H1 (cell line): Measurements from ENCODE around the gene ZNF836. TPM values are rescaled to one million over a fixed set of nuclear protein-coding genes. Genes with fewer than 3 reads are reported as not detected.

Experiments used
- CTCF ChIA-PET: fragments of 300-600 bp; sonication (Branson Sonifier 250); formaldehyde crosslinking; loops from one replicate; lab custom pipeline; 2021; ENCODE audit not compliant: partially characterized antibody; lab: Charles Lee
- POLR2A ChIA-PET: fragments of 300-600 bp; sonication (Branson Sonifier 250); formaldehyde crosslinking; loops from one replicate; lab custom pipeline; 2021; ENCODE audit warnings: inconsistent platforms; ENCODE audit not compliant: partially characterized antibody; lab: Charles Lee
- DNase-seq, 2 experiments: peaks; one replicate each; pipeline versions ENCODE4 v3.0.0 to v3.0.0-alpha.2; 2010 to 2022; ENCODE audit warnings: low spot score in 2 of 2, low read depth in 1 of 2, mixed read lengths in 1 of 2
- FAIRE-seq: peaks from 2 replicates; lab custom pipeline; 2011; peaks lifted over from hg19 to GRCh38; lab: Jason Lieb, UNC
- H2AFZ ChIP-seq: 2 replicates; pipeline ENCODE4 v1.8.1; 2012; ENCODE audit warnings: low read length, inconsistent platforms
- H2AK5ac ChIP-seq: 2 replicates; pipeline ENCODE4 v1.6.1; 2013; ENCODE audit warnings: low read depth, low read length
- H2BK120ac ChIP-seq: replicated peaks from 2 replicates; pipeline ENCODE3; 2013; ENCODE audit warnings: low read depth, low read length, inconsistent platforms
- H2BK12ac ChIP-seq: 2 replicates; pipeline ENCODE4 v1.6.1; 2013; ENCODE audit warnings: low read depth, low read length
- H2BK15ac ChIP-seq: 2 replicates; pipeline ENCODE4 v1.6.1; 2013; ENCODE audit warnings: low read length
- H2BK20ac ChIP-seq: 2 replicates; pipeline ENCODE4 v1.6.1; 2013; ENCODE audit warnings: low read length
- H2BK5ac ChIP-seq: 2 replicates; pipeline ENCODE4 v1.6.1; 2013; ENCODE audit warnings: low read depth, low read length
- H3K14ac ChIP-seq: 2 replicates; pipeline ENCODE4 v1.6.1; 2013; ENCODE audit warnings: inconsistent platforms; ENCODE audit not compliant: insufficient read length
- H3K18ac ChIP-seq: 2 replicates; pipeline ENCODE4 v1.6.1; 2013; ENCODE audit warnings: low read length; ENCODE audit errors: extremely low read depth
- H3K23ac ChIP-seq: 2 replicates; pipeline ENCODE4 v1.6.1; 2013; ENCODE audit warnings: inconsistent platforms; ENCODE audit not compliant: insufficient read length
- H3K23me2 ChIP-seq: 2 replicates; pipeline ENCODE4 v1.6.1; 2013; ENCODE audit warnings: low read depth, low read length
- H3K27ac ChIP-seq: 2 replicates; pipeline ENCODE4 v1.6.1; 2011; ENCODE audit warnings: low read depth, low read length, inconsistent platforms
- H3K27me3 ChIP-seq, 4 experiments: replicated peaks in 1 of 4; 1 replicate in 1 of 4; 2 replicates in 3 of 4; pipeline versions ENCODE4 v1.6.1 to v1.8.1; 2011 to 2013; ENCODE audit warnings: low read length in 3 of 4, mild to moderate bottlenecking in 3 of 4, inconsistent platforms in 2 of 4, mixed read lengths in 2 of 4, moderate library complexity in 1 of 4; ENCODE audit not compliant: control insufficient read depth in 3 of 4, insufficient read depth in 3 of 4; ENCODE audit errors: extremely low read depth in 1 of 4
- H3K36me3 ChIP-seq, 4 experiments: 2 replicates each; pipeline versions ENCODE4 v1.6.1 to v1.8.1; 2011 to 2013; ENCODE audit warnings: mild to moderate bottlenecking in 4 of 4, low read length in 3 of 4, moderate library complexity in 2 of 4, control low read depth in 1 of 4, inconsistent platforms in 1 of 4; ENCODE audit not compliant: insufficient read depth in 4 of 4, control insufficient read depth in 2 of 4
- H3K4ac ChIP-seq: replicated peaks from 2 replicates; pipeline ENCODE3; 2013; ENCODE audit warnings: low read length, low read depth, mixed read lengths, inconsistent platforms; ENCODE audit not compliant: insufficient read length
- H3K4me1 ChIP-seq, 4 experiments: replicated peaks in 1 of 4; 1 replicate in 1 of 4; 2 replicates in 3 of 4; pipeline versions ENCODE4 v1.6.1 to v1.8.1; 2011 to 2013; ENCODE audit warnings: low read length in 3 of 4, inconsistent platforms in 2 of 4, mixed read lengths in 1 of 4; ENCODE audit not compliant: insufficient read depth in 4 of 4, control insufficient read depth in 3 of 4
- H3K4me2 ChIP-seq, 2 experiments: 2 replicates each; pipeline versions ENCODE4 v1.6.1 to v1.8.1; 2011 to 2013; ENCODE audit warnings: low read depth in 2 of 2, low read length in 2 of 2, control low read depth in 1 of 2, inconsistent platforms in 1 of 2, mild to moderate bottlenecking in 1 of 2; ENCODE audit not compliant: insufficient read depth in 1 of 2
- H3K4me3 ChIP-seq, 4 experiments: fragments of 200-600, 300-600 bp in 1 of 4; sonication (generic), shearing (Covaris generic), sonication (Bioruptor Twin) in 1 of 4; 2 replicates each; pipeline versions ENCODE4 v1.5.1 to v1.8.1; 2011 to 2016; ENCODE audit warnings: low read length in 4 of 4, low read depth in 3 of 4, control low read depth in 2 of 4, inconsistent platforms in 2 of 4, mild to moderate bottlenecking in 2 of 4, mixed read lengths in 1 of 4, moderate library complexity in 1 of 4; ENCODE audit not compliant: insufficient read depth in 2 of 4; ENCODE audit errors: extremely low read depth in 1 of 4
- H3K56ac ChIP-seq: replicated peaks from 2 replicates; pipeline ENCODE3; 2013; ENCODE audit warnings: low read depth, mild to moderate bottlenecking, mixed read lengths, low read length, inconsistent platforms; ENCODE audit not compliant: insufficient read length
- H3K79me1 ChIP-seq: 2 replicates; pipeline ENCODE4 v1.6.1; 2013; ENCODE audit warnings: low read depth, low read length, control low read depth
- H3K79me2 ChIP-seq, 2 experiments: 2 replicates each; pipeline versions ENCODE4 v1.6.1 to v1.8.1; 2012 to 2013; ENCODE audit warnings: low read length in 2 of 2, mild to moderate bottlenecking in 2 of 2, inconsistent platforms in 1 of 2; ENCODE audit not compliant: insufficient read depth in 2 of 2, control insufficient read depth in 1 of 2
- H3K9ac ChIP-seq, 4 experiments: replicated peaks in 1 of 4; 1 replicate in 1 of 4; 2 replicates in 3 of 4; pipeline versions ENCODE4 v1.6.1 to v1.8.1; 2011 to 2013; ENCODE audit warnings: low read depth in 3 of 4, low read length in 3 of 4, control low read depth in 2 of 4, mild to moderate bottlenecking in 2 of 4, moderate library complexity in 2 of 4, inconsistent platforms in 1 of 4; ENCODE audit errors: extremely low read depth in 1 of 4
- H3K9me3 ChIP-seq, 2 experiments: 2 replicates each; pipeline versions ENCODE4 v1.6.1 to v1.8.1; 2012 to 2013; ENCODE audit warnings: mild to moderate bottlenecking in 2 of 2, moderate library complexity in 2 of 2, control low read depth in 1 of 2, inconsistent platforms in 1 of 2, low read depth in 1 of 2, low read length in 1 of 2, mixed read lengths in 1 of 2; ENCODE audit not compliant: insufficient read depth in 2 of 2
- H4K20me1 ChIP-seq, 2 experiments: replicated peaks in 1 of 2; 2 replicates each; pipeline versions ENCODE3 to v1.8.1; 2011 to 2013; ENCODE audit warnings: inconsistent platforms in 2 of 2, low read length in 2 of 2, mild to moderate bottlenecking in 1 of 2; ENCODE audit not compliant: insufficient read depth in 2 of 2, control insufficient read depth in 1 of 2
- H4K5ac ChIP-seq: 2 replicates; pipeline ENCODE4 v1.6.1; 2013; ENCODE audit warnings: low read length, low read depth, mixed read lengths, inconsistent platforms; ENCODE audit not compliant: insufficient read length
- H4K8ac ChIP-seq: 2 replicates; pipeline ENCODE4 v1.8.0; 2013; ENCODE audit warnings: mild to moderate bottlenecking, moderate library complexity, low read length, inconsistent platforms; ENCODE audit not compliant: insufficient read depth; ENCODE audit errors: extremely low read depth
- H4K91ac ChIP-seq: replicated peaks from 2 replicates; pipeline ENCODE3; 2013; ENCODE audit warnings: low read length, mixed read lengths, inconsistent platforms; ENCODE audit not compliant: insufficient read length
- CBX8 ChIP-seq: fragments of 300-800, 300-1000 bp; sonication (generic); IDR thresholded peaks from 2 replicates; pipeline ENCODE4 v1.7.1; 2016; ENCODE audit warnings: low read depth, low read length, borderline replicate concordance
- CHD2 ChIP-seq: IDR thresholded peaks from 2 replicates; pipeline ENCODE4 v1.6.1; 2012; ENCODE audit warnings: low read length, improper control_type of control experiment
- CREB1 ChIP-seq: IDR thresholded peaks from 2 replicates; pipeline ENCODE4 v1.6.1; 2012; ENCODE audit warnings: inconsistent platforms
- GABPA ChIP-seq: IDR thresholded peaks from 2 replicates; pipeline ENCODE4 v1.6.1; 2011; ENCODE audit warnings: mild to moderate bottlenecking, low read length, moderate library complexity, borderline replicate concordance; ENCODE audit not compliant: insufficient read depth
- NANOG ChIP-seq: IDR thresholded peaks from 2 replicates; pipeline ENCODE4 v1.6.1; 2011; ENCODE audit warnings: low read length, low read depth, mild to moderate bottlenecking, inconsistent platforms; ENCODE audit not compliant: insufficient read depth, poor library complexity, severe bottlenecking
- POLR2AphosphoS5 ChIP-seq: IDR thresholded peaks from 2 replicates; pipeline ENCODE4 v1.6.1; 2011; ENCODE audit warnings: low read depth, low read length
- SP1 ChIP-seq: IDR thresholded peaks from 2 replicates; pipeline ENCODE4 v1.6.1; 2011; ENCODE audit warnings: low read depth, low read length
- SP2 ChIP-seq: IDR thresholded peaks from 2 replicates; pipeline ENCODE4 v1.6.1; 2012; ENCODE audit warnings: mild to moderate bottlenecking, low read length, inconsistent platforms
- SP4 ChIP-seq: IDR thresholded peaks from 2 replicates; pipeline ENCODE4 v1.6.1; 2012; ENCODE audit warnings: low read length, inconsistent platforms
- SRF ChIP-seq: IDR thresholded peaks from 2 replicates; pipeline ENCODE4 v1.6.1; 2011; ENCODE audit warnings: mild to moderate bottlenecking, low read depth, low read length, moderate library complexity
- SUZ12 ChIP-seq: fragments of 200-600 bp; sonication (generic); IDR thresholded peaks from 2 replicates; pipeline ENCODE4 v1.6.1; 2012; ENCODE audit warnings: mild to moderate bottlenecking, inconsistent platforms, low read length, moderate library complexity, mixed read lengths
- TAF7 ChIP-seq: optimal IDR thresholded peaks from 2 replicates; pipeline ENCODE3; 2011; ENCODE audit warnings: low read depth, mild to moderate bottlenecking, inconsistent platforms, low read length, moderate library complexity, borderline replicate concordance
- WGBS, 2 experiments: shearing (Covaris generic) in 1 of 2; methylation state at CpG; one replicate each; pipeline versions ENCODE4 v1.1.6 to v1.1.7; 2013 to 2015; ENCODE audit warnings: low lambda C conversion rate in 2 of 2, mixed read lengths in 2 of 2, inconsistent platforms in 1 of 2, low coverage in 1 of 2, missing lambda C conversion rate in 1 of 2; ENCODE audit not compliant: insufficient replicate concordance in 2 of 2, insufficient coverage in 1 of 2, insufficient read length in 1 of 2; ENCODE audit errors: extremely low coverage in 1 of 2, missing lambda C conversion rate in 1 of 2; 5-methylcytosine and 5-hydroxymethylcytosine counted together
- polyA plus RNA-seq, 7 experiments: library from polyadenylated mRNA; depleted of rRNA in 3 of 7; stranded (reverse) in 5 of 7; unstranded in 2 of 7; fragments of >200 nt in 5 of 7; fragments of 200-250 nt in 2 of 7; gene quantifications; 1 replicate in 5 of 7; 2 replicates in 1 of 7; 4 replicates in 1 of 7; pipeline versions ENCODE4 v1.2.1 to v1.2.3, GENCODE V29; 2011 to 2013; ENCODE audit warnings: missing spikeins in 2 of 7, mixed read lengths in 2 of 7
- total RNA-seq: library from RNA; stranded (reverse); fragmentation: NEBNext Ultra II Directional; extraction: Animal tissue kit (Norgen Biotek cat#: 25700); gene quantifications from 2 replicates; pipeline ENCODE4 v1.2.1, GENCODE V29; 2021

ZNF836 gene
- total and polyA plus RNA-seq, 2 of the 8 experiments (the other 6 are each of a cell fraction or from before 2014, with no cell fraction given): 5.6 to 27.2 TPM

DNA sequence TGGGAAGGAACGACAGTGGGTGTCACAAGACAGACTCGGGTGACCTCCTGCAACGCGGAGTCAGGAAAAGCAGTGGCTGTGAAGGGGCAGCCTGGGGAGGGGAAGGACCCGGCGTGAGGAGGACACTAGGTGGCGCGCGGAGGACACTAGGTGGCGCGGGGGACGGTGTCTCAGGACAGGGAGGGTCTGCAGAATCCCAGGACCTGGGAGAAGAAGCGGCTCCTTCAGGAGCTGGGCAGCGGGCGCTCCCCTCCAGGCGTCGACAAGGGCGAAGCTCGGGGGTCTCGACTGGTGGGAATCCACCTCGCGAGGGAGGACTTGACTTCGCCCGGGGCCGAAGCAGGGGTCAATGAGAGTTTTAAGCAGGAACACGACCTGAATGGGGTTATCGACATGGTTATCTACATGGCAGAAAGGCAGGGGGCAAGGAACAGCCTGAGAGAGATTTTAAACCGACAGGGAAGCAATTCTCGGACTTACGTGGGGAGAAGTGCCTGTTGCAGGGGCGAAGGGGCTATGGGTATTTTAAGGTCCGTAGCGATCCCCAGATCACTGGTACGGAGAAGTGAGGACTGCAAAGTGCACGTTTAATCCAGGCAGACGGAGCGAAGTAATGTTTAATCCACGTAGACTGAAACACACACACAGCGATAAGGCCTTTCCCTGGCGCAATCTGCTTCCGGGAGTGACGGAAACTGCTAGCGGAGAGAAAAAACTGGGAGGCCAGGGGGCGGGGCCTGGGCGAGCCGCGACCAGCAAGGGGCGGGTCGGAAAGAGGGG lies 32.0 kb downstream of the ZNF836 start, which contains the start of gene ZNF616:
Gene ZNF616 (minus strand): TSS at position 687 of the 780 bp plus-strand sequence. CDS start 9,426 bp downstream, outside the sequence.
- H2BK12ac ChIP-seq: peak within 1 kb of the TSS; percentile 78; the same call in 1 of the 2 replicates
- H4K8ac ChIP-seq: peak within 1 kb of the TSS; percentile 66; the same call in 1 of the 2 replicates
- H4K91ac ChIP-seq: peak within 1 kb of the TSS; percentile 45
- no peak within 1 kb of the TSS for H3K14ac ChIP-seq
- peak within 1 kb of the TSS; percentile 82 to 99 (median 96) for H3K4me3 ChIP-seq
- no peak within 1 kb of the TSS; the same call in 1 of the 2 replicates for H2BK15ac ChIP-seq
- H2AFZ ChIP-seq: peak within 1 kb of the TSS; percentile 87
- peaks cover 6% of the 10 kb centered on the region; the same call in 1 of the 2 replicates for H3K23me2 ChIP-seq
- 1% methylated on average over 39 of the region's 49 CpGs; no CpG with 5 or more reads in 1 of the 2 experiments for WGBS, 2 experiments
- peaks cover 0 to 4% (median 0%) of the 10 kb centered on the region in 4 experiments; a peak in 2 of 7 replicates for H3K4me1 ChIP-seq
- peak within 1 kb of the TSS; percentile 97 for H2BK5ac ChIP-seq
- CTCF ChIA-PET: interaction anchor here (0.6 to 2.4 kb wide), 10 partner anchors 12 to 98 kb away, joined by 3 to 11 read pairs (median 4); no protein-coding TSS in a partner anchor
- DNase-seq (peak; percentile 85 to 99), FAIRE-seq (no peak)
- H3K9me3 ChIP-seq: peaks cover 4 to 7% of the 10 kb centered on the region in 2 experiments; a peak in 3 of 4 replicates
- no peak within 1 kb of the TSS for H3K23ac ChIP-seq
- H2BK20ac ChIP-seq: no peak within 1 kb of the TSS
- H4K20me1 ChIP-seq: no peaks in the 10 kb centered on the region
- H3K56ac ChIP-seq: peak within 1 kb of the TSS; percentile 43
- H3K4me2 ChIP-seq: peak within 1 kb of the TSS; percentile 87 to 98
- H3K27ac ChIP-seq: peak within 1 kb of the TSS; percentile 81
- H3K79me2 ChIP-seq: peaks cover 11 to 38% of the 10 kb centered on the region in 2 experiments
- H3K27me3 ChIP-seq: no peaks in the 10 kb centered on the region
- H3K79me1 ChIP-seq: peaks cover 7% of the 10 kb centered on the region; the same call in 1 of the 2 replicates
- peak within 1 kb of the TSS; percentile 91 for H3K18ac ChIP-seq
- POLR2A ChIA-PET: interaction anchor here (0.6 to 2.8 kb wide), 17 partner anchors 10 to 259 kb away, joined by 3 to 25 read pairs (median 4); partner anchors contain the start of genes PPP2R1A, ZNF432, ZNF528 and ZNF610
- H4K5ac ChIP-seq: peak within 1 kb of the TSS; percentile 88
- peak within 1 kb of the TSS; percentile 52 to 93 (median 92) for H3K9ac ChIP-seq
- peak within 1 kb of the TSS; percentile 12 for H2BK120ac ChIP-seq
- peak within 1 kb of the TSS; percentile 4 for H3K4ac ChIP-seq
- peaks cover 0 to 5% (median 2%) of the 10 kb centered on the region in 4 experiments; a peak in 2 of 8 replicates for H3K36me3 ChIP-seq
- H2AK5ac ChIP-seq: peak within 1 kb of the TSS; percentile 41; the same call in 1 of the 2 replicates
- TF ChIP-seq SP2: no peak
- peak; percentile 89 for TF ChIP-seq GABPA
- 0 out of 2 replicates have a peak, but pooled peaks have one; percentile 18 for TF ChIP-seq CHD2
- no peak for TF ChIP-seq CBX8
- peak; percentile 61; the same call in 1 of the 2 replicates for TF ChIP-seq SP1
- TF ChIP-seq NANOG: no peak
- TF ChIP-seq SP4: 0 out of 2 replicates have a peak, but pooled peaks have one; percentile 12
- TF ChIP-seq CREB1: no peak
- TF ChIP-seq POLR2AphosphoS5: peak; percentile 81
- TF ChIP-seq TAF7: no peak
- TF ChIP-seq SRF: no peak
- TF ChIP-seq SUZ12: no peak
